ENCODE data around the gene PLCL2.

PLCL2 gene

DNA sequence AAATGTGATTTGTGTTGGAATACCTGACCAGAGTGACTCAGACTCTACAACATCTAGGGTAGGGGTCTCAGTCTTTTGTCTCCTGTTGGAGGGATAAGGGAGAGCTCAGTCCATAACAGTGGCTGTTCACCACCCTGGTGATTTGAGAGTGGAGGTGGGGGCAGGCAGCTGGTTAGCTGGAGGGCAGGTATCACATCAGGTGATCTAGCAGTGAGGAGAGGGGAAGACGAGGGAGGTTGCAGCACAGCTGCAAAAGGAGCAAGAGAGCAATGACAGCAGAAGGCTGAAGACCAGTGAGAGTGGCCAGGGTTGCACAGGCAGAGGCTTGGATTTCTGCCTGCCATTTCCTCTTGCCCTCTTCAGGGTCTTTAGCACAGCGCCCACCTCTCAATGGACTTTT is 38.4 kb downstream of the PLCL2 start:
- no peaks in the 10 kb centered on the region for H3K9me3 ChIP-seq
- H3K4me3 ChIP-seq (ENCODE audit: low read depth in 1 of 2, low read length in 1 of 2), result no peak overlapping the region
- no peaks in the 10 kb centered on the region for H3K36me3 ChIP-seq

DNA sequence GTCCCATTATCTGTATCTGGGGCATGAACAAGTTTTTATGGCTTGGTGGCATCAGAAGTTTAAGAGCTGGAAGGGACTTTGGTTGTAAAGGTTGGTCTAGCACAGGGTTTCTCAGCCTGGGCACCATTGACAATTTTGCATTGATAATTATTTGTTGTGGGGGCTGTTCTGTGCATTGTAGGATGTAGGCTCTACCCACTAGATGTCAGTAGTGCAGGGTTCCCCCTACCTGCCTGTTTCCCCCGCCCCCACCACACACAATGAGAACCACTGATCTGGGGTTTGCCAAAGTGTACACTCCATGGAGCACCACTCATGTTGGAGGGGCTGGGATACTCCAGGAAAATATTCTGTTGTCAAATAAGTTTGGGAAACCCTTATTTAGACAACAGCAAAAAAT is 42.7 kb downstream of the PLCL2 start:
- TF ChIP-seq, protein P1, sequence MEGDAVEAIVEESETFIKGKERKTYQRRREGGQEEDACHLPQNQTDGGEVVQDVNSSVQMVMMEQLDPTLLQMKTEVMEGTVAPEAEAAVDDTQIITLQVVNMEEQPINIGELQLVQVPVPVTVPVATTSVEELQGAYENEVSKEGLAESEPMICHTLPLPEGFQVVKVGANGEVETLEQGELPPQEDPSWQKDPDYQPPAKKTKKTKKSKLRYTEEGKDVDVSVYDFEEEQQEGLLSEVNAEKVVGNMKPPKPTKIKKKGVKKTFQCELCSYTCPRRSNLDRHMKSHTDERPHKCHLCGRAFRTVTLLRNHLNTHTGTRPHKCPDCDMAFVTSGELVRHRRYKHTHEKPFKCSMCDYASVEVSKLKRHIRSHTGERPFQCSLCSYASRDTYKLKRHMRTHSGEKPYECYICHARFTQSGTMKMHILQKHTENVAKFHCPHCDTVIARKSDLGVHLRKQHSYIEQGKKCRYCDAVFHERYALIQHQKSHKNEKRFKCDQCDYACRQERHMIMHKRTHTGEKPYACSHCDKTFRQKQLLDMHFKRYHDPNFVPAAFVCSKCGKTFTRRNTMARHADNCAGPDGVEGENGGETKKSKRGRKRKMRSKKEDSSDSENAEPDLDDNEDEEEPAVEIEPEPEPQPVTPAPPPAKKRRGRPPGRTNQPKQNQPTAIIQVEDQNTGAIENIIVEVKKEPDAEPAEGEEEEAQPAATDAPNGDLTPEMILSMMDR (IDR thresholded peaks at IDR 0.05), result no peak
- peaks cover 10 to 24% of the 10 kb centered on the region in 2 experiments for H3K4me1 ChIP-seq (ENCODE audit: control insufficient read depth in 1 of 2, insufficient read depth in 1 of 2, low read depth in 1 of 2, low read length in 1 of 2)

More for the DNA sequence above, 38.4 kb downstream of the PLCL2 start:
- TF ChIP-seq, protein P1 (IDR thresholded peaks at IDR 0.05), result no peak
- H3K27ac ChIP-seq, result no peak overlapping the region
- peaks cover 10 to 24% of the 10 kb centered on the region in 2 experiments for H3K4me1 ChIP-seq (ENCODE audit: control insufficient read depth in 1 of 2, insufficient read depth in 1 of 2, low read depth in 1 of 2, low read length in 1 of 2)
- H3K27me3 ChIP-seq, result no peaks in the 10 kb centered on the region

DNA sequence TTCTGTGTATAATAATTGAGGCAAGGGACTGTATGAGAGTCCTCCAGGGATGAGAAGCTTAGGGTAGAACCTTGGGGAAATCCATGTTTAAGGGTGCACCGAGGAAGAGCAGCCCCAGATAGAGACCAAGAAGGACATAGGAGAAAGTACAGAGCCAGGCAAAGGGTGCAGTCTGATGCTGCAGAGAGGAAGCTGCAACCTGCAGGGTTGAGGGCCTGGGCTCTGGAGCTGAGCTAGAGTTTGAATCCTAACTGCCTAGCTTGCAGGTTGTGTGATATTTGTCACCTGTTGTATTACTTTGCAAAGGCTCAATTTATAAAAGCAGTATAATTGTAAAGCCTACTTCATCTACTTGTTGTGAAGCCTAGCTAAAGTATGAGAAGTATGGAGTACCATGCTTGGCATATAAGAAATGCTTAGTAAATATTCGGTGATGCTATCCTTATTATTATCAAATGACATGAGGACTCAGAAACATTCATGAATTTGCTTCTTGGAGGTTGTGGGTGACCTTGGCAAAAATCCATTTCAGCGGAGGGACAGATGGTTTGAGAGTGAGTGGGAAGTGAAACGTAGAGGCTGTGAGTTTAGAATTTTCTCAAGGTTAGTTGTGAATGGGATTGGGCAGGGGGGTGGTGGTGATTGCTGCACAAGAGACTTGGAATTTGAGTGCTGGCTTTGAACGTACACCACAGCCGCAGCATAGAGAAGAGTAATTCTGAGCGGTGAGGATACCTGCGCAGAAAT is 43.8 kb downstream of the PLCL2 start:
- Histone ChIP-seq H3K27ac (peak overlapping the region; percentile 26), H3K27me3 (no peaks in the 10 kb centered on the region), H3K4me3 (ENCODE audit: low read depth in 1 of 2, low read length in 1 of 2) (no peak overlapping the region), H3K9me3 (no peaks in the 10 kb centered on the region), H3K36me3 (no peaks in the 10 kb centered on the region), H3K4me1 (ENCODE audit: control insufficient read depth in 1 of 2, insufficient read depth in 1 of 2, low read depth in 1 of 2, low read length in 1 of 2) (peaks cover 10 to 34% of the 10 kb centered on the region in 2 experiments)
- TF ChIP-seq, protein P1 (IDR thresholded peaks at IDR 0.05), result no peak

More for the DNA sequence above, 42.7 kb downstream of the PLCL2 start:
- Histone ChIP-seq H3K36me3 (no peaks in the 10 kb centered on the region), H3K4me3 (ENCODE audit: low read depth in 1 of 2, low read length in 1 of 2) (no peak overlapping the region), H3K27me3 (no peaks in the 10 kb centered on the region), H3K9me3 (no peaks in the 10 kb centered on the region), H3K27ac (no peak overlapping the region)

DNA sequence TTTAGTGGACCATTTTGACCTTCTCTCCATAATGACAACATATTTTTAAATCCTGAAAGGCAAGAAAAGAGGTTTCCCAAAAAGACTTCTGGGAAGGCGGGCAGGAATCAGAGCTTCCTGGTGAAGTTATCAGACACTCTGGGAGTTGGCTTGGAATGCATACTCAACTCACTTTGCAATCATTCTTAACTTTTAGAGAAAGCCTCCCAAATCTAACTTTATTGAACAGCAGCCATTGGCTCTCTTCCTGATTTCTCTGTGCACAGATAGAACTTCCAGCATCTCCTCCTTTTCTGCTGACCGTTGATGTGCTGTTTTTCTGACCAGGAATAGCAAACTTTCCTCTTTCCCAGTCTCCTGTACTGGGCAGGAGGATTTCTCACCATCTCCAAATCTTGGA is 44.6 kb downstream of the PLCL2 start:
- H3K27ac ChIP-seq, result peak overlapping the region; percentile 17
- H3K36me3 ChIP-seq, result no peaks in the 10 kb centered on the region
- H3K9me3 ChIP-seq, result no peaks in the 10 kb centered on the region
- H3K27me3 ChIP-seq, result no peaks in the 10 kb centered on the region
- peaks cover 8 to 35% of the 10 kb centered on the region in 2 experiments for H3K4me1 ChIP-seq (ENCODE audit: control insufficient read depth in 1 of 2, insufficient read depth in 1 of 2, low read depth in 1 of 2, low read length in 1 of 2)
- no peak overlapping the region for H3K4me3 ChIP-seq (ENCODE audit: low read depth in 1 of 2, low read length in 1 of 2)
- TF ChIP-seq, protein P1 (IDR thresholded peaks at IDR 0.05), result no peak

DNA sequence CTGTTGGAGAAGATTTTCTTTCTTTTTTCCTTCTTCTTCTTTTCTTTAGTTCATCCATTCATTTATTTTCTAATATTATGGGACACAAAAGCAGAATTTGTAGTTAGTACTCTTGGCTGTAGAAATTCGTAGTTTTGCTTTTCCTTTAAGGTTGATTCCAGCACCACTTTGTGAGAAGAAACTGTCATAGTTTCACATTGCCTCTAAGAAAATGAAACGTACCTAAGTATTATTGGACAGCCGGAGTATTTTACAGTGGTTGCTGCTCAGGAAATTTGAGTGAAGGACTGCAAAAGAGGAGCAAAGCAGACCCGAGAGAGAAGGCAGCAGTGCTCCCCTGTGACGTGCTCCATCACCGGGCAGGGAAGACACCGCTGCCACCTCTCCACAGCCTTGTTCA is 48.1 kb downstream of the PLCL2 start:
- Histone ChIP-seq H3K4me3 (ENCODE audit: low read depth in 1 of 2, low read length in 1 of 2) (no peak overlapping the region), H3K36me3 (no peaks in the 10 kb centered on the region), H3K27ac (peak overlapping the region; percentile 56), H3K27me3 (no peaks in the 10 kb centered on the region), H3K4me1 (ENCODE audit: control insufficient read depth in 1 of 2, insufficient read depth in 1 of 2, low read depth in 1 of 2, low read length in 1 of 2) (peaks cover 16 to 41% of the 10 kb centered on the region in 2 experiments), H3K9me3 (no peaks in the 10 kb centered on the region)
- TF ChIP-seq, protein P1 (IDR thresholded peaks at IDR 0.05), result no peak

Measured in neutrophil (primary cell).